ENCODE measurements around the gene HAUS6.
"Not testable (repeated sequence)": the region's sequence is repeated elsewhere in the genome, so short reads cannot be mapped to it uniquely, and the experiment has no call there.

The HAUS6 gene

GRCh38 chr9:19117039-19117716, 14.5 kb upstream of the HAUS6 start:
- DNase-seq: no peak

DNA sequence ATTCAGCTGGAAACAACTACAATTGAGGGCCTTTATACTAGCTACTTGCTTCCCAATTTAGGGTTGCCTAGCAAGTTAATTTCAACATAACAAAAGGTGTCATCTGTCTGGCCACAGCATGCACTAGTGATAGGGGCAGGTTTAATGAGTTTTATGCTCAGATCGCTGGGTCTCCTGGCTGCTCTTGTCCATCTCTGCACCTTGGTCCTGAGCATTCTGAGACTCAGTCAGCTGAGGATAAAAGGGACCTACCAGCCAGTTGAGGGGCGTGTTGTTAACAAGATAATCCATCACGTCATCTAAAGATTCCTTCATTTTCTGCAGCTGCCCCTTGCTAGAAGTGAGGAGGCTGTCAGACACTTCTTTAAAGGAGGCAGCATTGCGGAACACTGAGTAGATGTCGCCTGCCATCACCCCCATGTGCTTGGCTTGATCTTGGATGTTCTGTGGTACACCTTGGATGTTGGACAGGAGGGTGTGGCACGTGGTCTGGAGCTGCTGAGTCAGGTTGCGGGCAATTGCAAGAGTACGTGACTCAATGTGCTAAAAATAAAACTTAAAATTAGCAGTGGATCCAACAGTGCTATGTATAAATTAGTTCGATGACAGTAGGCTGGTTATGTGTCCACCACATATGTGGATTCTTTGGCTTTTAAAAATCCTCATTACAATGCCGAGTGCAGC, 13.5 kb upstream of the HAUS6 start:
- no peak for DNase-seq

DNA sequence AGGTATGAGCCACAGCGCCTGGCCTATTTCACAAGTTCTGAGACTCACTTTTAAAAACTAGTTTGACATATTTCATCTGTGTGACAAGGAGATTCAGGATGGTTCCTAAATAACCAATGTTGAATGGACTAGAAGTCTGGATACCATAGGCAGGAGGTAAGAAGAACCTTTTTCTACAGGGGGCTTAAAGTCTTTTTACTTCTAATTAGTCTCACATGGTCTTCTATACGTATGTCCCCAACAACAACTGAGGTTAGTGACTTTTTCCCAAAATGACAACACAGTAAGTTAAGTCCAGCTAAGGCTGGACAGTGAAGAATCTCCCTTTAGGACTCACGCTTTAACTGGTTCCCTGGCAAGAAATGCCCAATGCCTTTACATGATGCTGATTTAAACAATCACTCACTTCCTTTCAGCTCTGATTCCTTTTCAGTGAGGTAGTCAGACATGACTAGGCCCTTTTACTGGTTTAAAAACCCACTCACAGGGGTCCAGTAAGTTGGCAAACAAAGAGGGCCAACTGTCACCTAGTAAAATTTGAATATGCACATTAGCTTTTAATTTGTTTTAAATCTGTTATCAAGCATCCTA, 12.1 kb upstream of the HAUS6 start:
- DNase-seq: no peak

GRCh38 chr9:19113964-19114679, 11.4 kb upstream of the HAUS6 start:
- DNase-seq: no peak

DNA sequence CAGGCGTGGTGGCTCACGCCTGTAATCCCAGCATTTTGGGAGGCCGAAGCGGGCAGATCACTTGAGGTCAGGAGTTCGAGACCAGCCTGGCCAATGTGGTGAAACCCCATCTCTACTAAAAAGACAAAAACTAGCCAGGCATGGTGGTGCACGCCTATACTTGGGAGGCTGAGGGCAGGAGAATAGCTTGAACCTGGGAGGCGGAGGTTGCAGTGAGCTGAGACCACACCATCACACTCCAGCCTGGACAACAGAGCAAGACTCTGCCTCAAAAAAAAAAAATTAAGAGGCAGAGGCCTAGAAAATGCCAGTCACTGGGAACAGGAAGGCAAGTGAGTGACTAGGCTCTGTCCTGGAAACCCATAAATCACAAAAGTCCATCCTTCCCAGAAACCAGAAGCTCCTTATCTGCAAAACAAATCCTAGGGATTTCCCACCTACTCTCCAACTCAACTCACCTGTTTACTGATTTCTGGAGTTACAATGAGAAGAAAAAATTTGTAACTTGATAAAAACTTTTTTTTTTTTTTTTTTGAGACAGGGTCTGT, 10.4 kb upstream of the HAUS6 start:
- DNase-seq: not testable (repeated sequence)

GRCh38 chr9:19108038-19108437, 5.3 kb upstream of the HAUS6 start:
- DNase-seq: no peak

DNA sequence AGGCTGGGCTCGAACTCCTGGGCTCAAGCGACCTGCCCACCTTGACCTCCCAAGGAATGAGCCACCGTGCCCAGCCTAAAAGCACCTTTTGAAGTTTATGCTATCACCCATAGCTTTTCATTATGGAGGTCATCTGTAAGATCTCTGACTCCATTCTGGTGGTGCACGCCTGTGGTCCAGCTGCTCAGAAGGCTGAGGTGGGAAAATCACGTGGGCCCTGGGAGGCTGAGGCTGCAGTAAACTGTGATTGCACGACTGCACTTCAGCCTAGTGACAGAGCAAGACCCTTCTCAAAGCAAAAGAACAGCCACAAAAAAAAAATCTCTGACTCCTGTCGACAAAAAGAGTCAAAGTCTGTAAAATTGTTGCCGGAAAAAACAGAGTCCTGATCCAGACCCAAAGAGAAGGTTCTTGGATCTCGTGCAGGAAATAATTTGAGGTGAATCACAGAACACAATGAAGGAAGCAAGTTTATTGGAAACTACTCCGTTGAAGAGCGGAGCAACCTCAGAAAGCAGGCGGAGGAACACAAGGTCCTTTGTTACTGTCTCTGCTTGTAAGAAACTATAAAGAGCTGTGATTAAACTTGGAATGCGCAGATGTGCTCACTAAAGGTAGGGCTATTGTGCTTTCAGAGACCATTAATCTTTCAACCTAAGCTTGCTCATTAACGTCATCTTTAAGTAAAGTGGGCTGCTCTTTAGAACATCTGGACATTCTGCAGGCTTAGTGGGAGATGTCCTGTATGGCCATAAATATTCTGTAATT, 2.0 kb upstream of the HAUS6 start:
- no peak for DNase-seq

DNA sequence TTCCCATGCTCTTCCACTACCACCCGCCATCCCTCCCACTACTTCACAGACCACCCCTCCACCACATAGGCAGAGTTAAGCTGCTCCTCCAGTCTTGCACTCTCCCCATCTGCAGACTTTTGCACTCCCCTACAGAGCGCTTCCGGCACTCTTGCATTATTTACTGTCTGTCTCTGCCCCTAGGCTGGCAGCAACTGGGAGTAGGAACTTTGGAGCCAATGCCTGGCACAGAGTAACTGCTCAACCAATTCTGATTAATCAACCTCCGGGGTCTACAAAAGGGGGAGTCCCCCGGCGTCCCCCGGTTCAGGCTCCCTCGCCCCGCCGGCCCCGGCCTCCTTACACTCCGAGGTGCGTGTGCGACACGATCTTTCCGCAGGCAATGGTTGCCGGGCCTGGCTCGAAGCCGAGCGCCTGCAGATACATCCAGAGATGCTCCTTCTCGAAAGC, 498 bp downstream of the HAUS6 start:
- peak; percentile 37 for DNase-seq

DNA sequence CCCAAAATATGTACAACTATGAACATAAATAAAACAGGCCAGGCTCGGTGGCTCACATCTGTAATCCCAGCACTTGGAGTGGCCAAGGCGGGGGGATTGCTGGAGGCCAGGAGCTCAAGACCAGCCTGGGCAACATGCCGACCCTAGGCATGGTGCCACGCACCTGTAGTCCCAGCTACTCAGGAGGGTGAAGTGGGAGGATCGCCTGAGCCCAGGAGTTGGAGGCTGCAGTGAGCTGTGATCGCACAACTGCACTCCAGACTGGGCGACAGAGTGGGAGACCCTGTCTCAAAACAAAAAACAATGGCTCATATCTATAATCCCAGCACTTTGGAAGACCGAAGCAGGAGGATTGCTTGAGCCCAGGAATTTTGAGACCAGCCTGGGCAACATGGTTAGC, 1.5 kb downstream of the HAUS6 start:
- DNase-seq: no peak

DNA sequence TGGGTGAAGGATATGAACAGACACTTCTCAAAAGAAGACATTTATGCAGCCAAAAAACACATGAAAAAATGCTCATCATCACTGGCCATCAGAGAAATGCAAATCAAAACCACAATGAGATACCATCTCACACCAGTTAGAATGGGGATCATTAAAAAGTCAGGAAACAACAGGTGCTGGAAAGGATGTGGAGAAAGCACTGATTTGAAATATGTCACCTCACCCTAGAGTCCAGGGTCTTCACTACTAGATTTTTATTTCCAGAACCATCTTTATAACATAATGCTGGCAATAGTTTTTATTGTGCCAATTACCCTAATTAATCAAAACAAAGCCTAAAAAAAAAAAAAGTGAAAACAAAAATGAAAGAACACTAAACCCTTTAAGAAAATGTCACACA, 5.3 kb downstream of the HAUS6 start:
- not testable (repeated sequence) for DNase-seq

DNA sequence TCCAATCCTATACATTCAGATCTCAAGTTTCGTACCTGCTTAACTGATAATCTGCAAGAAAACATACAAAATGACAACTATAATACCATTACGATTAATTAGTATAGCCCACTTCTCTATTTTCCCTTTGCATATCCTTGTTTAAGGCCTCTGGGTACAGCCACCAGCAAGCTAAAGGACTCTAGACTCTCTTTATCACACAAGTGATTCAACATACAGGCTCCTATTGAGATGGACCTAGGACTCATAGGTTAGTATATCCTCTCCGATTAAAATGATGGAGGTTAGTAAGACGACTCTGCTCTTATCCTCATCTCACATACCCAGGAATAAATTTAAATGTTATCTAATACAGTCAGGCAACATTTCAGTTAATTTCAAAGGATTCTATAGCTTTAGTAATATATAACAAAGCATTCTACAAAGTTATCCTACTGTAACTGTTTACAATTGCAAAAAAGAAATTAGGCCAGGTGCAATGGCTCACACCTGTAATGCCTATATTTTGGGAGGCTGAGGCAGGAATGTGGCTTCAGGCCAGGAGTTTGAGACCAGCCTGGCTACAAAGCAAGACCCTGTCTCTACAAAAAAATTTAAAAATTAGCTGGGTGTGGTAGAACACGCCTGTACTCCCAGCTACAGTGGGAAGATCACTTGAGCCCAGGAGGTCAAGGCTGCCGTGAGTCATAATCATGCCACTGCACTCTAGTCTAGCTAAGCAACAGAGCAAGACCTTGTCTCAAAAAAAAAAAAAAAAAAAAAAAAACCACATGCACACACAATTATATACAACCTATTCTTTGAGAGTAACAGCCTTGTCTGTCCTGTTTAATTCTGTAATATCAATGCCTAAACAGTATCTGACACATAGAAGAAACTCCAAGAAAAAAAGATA, 15.4 kb downstream of the HAUS6 start:
- DNase-seq: no peak

DNA sequence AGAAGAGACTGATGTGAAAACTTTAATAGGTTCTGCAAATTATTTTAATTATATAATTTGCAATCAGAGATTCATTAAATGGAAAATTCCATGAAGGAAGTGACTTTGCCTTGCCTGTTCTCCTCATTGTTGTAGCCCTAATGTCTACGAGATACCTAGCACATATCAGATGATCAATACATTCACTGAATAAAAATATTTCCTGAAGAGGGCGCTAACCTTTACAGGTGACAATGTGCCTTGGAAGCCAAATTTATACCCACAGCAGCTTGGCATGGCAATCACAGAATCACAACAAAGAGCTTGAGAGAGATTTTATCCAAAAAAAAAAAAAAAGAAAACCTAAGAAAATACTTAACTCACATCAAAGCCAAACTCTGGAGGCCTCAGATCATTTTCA, 17.4 kb downstream of the HAUS6 start:
- DNase-seq: no peak

- DNase-seq: no peak
Measured at GRCh38 chr9:19074836-19075235, 27.9 kb downstream of the HAUS6 start.

GRCh38 chr9:19074229-19074628, 28.5 kb downstream of the HAUS6 start:
- no peak for DNase-seq

- DNase-seq: no peak
Measured at GRCh38 chr9:19057033-19057432, 45.7 kb downstream of the HAUS6 start.

DNA sequence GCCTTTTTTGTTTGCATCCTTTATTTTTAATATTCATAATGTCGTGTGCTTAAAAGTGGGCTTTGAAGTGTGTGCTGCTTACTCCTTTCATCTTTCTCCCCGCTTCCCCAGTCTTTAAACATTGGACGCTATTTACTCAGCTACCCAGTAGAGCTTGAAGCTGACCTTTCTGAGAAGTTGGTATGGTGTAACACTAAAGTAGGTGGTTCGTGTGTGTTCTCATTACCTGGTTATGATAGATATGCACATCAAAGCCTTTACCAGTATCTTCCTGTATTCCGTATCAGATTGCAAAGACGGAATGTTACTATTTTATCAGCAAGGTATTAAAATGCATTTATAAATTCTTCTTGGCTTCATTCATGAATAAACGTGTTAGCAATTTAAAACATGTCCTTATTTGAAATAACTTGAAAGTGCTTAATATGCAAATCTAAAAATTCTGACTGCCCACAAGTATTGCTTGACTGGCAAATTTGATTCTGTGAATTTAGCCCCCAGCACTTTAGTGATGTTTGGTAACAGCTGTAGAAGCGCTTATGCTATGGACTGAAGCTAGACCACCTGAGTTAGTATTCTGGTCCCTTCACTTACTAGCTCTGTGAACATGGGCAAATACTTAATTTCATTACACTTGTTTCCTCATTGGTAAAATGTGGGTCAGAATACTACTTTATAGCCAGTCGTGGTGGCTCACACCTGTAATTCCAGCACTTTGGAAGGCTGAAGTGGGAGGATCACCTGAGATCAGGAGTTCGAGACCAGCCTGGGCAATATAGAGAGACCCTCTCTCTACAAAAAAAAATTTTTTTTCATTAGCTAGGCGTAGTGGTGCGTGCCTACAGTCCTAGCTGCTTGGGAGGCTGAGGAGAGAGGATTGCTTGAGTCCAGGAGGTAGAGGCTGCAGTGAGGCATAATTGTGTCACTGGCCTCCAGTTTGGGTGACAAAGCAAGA, 51.8 kb downstream of the HAUS6 start:
- DNase-seq: no peak

DNA sequence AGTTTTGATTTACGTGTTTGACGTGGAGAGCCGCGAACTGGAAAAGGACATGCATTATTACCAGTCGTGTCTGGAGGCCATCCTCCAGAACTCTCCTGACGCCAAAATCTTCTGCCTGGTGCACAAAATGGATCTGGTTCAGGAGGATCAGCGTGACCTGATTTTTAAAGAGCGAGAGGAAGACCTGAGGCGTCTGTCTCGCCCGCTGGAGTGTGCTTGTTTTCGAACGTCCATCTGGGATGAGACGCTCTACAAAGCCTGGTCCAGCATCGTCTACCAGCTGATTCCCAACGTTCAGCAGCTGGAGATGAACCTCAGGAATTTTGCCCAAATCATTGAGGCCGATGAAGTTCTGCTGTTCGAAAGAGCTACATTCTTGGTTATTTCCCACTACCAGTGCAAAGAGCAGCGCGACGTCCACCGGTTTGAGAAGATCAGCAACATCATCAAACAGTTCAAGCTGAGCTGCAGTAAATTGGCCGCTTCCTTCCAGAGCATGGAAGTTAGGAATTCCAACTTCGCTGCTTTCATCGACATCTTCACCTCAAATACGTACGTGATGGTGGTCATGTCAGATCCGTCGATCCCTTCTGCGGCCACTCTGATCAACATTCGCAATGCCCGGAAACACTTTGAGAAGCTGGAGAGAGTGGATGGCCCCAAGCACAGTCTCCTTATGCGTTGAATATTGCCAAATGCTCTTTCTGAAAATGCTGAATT, 52.6 kb downstream of the HAUS6 start:
- DNase-seq: no peak

DNA sequence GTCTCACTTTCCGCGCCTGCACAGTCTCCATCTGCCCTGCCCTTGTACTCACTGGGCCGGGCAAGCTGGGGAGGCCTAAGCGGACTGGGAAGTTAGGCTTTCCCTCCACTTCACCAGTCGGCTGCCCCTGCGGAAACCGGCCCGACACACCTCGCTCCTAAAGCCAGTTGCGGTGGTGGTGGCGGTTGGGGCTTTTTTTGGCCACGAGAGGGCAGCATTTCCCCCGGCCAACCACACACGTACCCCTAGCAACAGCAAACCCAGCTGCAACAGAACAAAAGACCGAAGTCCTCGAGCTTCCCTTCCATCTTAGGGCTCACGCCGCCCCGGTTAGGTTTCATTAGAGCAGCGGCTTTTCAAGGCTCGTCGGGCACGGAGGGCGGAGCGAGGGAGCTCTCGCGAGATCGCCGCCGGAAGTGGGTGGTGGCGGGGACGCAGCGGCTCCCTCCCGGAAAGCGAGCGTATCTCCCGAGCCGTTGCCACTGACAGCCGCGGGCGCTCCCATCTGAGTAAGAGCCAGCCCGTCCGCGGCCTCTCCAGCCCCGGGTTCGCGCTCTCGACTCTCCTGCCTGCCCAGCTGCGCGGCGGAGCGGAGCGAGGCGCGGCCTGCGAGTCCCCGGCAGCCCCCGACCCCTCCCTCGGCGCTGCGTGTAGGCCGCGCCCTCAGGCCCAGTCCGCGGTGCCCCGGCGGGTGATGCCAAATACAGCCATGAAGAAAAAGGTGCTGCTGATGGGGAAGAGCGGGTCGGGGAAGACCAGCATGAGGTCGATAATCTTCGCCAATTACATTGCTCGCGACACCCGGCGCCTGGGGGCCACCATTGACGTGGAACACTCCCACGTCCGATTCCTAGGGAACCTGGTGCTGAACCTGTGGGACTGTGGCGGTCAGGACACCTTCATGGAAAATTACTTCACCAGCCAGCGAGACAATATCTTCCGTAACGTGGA, 53.5 kb downstream of the HAUS6 start, which contains the start of gene RRAGA:
TSS of gene RRAGA (plus strand) at position 462 of the 951 bp plus-strand sequence. CDS start at position 695, 233 bp downstream.
- DNase-seq: peak; percentile 97

Measured in right hindlimb (tissue), 1 donor.